ENCODE measurements around the gene UBE3D. TPM values are rescaled to one million over a fixed set of nuclear protein-coding genes. Genes with fewer than 3 reads are reported as not detected.

UBE3D gene
- total and polyA plus RNA-seq, 2 experiments from 2014 or later, result 17.5 to 31.4 TPM

- peaks cover 2% of the 10 kb centered on the region; the same call in 1 of the 3 replicates for H3K9me3 Mint-ChIP-seq
- H3K36me3 ChIP-seq (ENCODE audit: insufficient read depth), result no peaks in the 10 kb centered on the region
- no peak for ATAC-seq
- H3K27ac Mint-ChIP-seq, result no peak overlapping the region; the same call in 1 of the 2 replicates
- no peaks in the 10 kb centered on the region for H3K27me3 ChIP-seq (ENCODE audit: insufficient read depth)
- H3K27me3 Mint-ChIP-seq (ENCODE audit: insufficient read depth, low read depth, poor library complexity), result peaks cover 4% of the 10 kb centered on the region
- no peak overlapping the region for H3K4me3 Mint-ChIP-seq
- H3K27ac ChIP-seq (ENCODE audit: low read depth), result no peak overlapping the region
- no peaks in the 10 kb centered on the region for H3F3A ChIP-seq (replicated peaks; ENCODE audit: low read depth)
- DNase-seq (ENCODE audit: low spot score), result no peak
- no peak overlapping the region for H2AFZ ChIP-seq
- no peak overlapping the region for H3K4me2 ChIP-seq
- H3K4me3 ChIP-seq, result no peak overlapping the region
- peaks cover 14% of the 10 kb centered on the region for H3K4me1 ChIP-seq (ENCODE audit: insufficient read depth)
- H3K79me2 ChIP-seq (replicated peaks; ENCODE audit: insufficient read depth), result no peaks in the 10 kb centered on the region
- no peak for TF ChIP-seq JUNB (IDR thresholded peaks at IDR 0.05; ENCODE audit: unreplicated experiment)
- TF ChIP-seq POLR2AphosphoS5 (IDR thresholded peaks at IDR 0.05; ENCODE audit: low read depth), result no peak
- TF ChIP-seq ZNF462 (CRISPR knock-in tag; IDR thresholded peaks at IDR 0.05), result no peak
- no peak for TF ChIP-seq ETS1 (IDR thresholded peaks at IDR 0.05)
- TF ChIP-seq STAT1 (IDR thresholded peaks at IDR 0.05; ENCODE audit: unreplicated experiment), result no peak
- no peak for TF ChIP-seq CTCF (conservative IDR thresholded peaks at IDR 0.05; ENCODE audit: low read depth in 2 of 2)
- TF ChIP-seq EZH2phosphoT487 (IDR thresholded peaks at IDR 0.05; ENCODE audit: unreplicated experiment), result no peak
- no peak for TF ChIP-seq ZNF114 (CRISPR knock-in tag; IDR thresholded peaks at IDR 0.05)
- no peak for TF ChIP-seq CREB1 (CRISPR knock-in tag; IDR thresholded peaks at IDR 0.05; ENCODE audit: low read depth)
- TF ChIP-seq, protein P1, sequence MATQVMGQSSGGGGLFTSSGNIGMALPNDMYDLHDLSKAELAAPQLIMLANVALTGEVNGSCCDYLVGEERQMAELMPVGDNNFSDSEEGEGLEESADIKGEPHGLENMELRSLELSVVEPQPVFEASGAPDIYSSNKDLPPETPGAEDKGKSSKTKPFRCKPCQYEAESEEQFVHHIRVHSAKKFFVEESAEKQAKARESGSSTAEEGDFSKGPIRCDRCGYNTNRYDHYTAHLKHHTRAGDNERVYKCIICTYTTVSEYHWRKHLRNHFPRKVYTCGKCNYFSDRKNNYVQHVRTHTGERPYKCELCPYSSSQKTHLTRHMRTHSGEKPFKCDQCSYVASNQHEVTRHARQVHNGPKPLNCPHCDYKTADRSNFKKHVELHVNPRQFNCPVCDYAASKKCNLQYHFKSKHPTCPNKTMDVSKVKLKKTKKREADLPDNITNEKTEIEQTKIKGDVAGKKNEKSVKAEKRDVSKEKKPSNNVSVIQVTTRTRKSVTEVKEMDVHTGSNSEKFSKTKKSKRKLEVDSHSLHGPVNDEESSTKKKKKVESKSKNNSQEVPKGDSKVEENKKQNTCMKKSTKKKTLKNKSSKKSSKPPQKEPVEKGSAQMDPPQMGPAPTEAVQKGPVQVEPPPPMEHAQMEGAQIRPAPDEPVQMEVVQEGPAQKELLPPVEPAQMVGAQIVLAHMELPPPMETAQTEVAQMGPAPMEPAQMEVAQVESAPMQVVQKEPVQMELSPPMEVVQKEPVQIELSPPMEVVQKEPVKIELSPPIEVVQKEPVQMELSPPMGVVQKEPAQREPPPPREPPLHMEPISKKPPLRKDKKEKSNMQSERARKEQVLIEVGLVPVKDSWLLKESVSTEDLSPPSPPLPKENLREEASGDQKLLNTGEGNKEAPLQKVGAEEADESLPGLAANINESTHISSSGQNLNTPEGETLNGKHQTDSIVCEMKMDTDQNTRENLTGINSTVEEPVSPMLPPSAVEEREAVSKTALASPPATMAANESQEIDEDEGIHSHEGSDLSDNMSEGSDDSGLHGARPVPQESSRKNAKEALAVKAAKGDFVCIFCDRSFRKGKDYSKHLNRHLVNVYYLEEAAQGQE (IDR thresholded peaks at IDR 0.05; ENCODE audit: unreplicated experiment), result no peak
- no peak for TF ChIP-seq EZH2 (IDR thresholded peaks at IDR 0.05; ENCODE audit: low read depth, unreplicated experiment)
- H4K20me1 ChIP-seq (replicated peaks; ENCODE audit: insufficient read depth), result no peaks in the 10 kb centered on the region
- H3K4me1 Mint-ChIP-seq, result peaks cover 9% of the 10 kb centered on the region
- H3K9me2 ChIP-seq (ENCODE audit: insufficient read depth), result no peaks in the 10 kb centered on the region
- peaks cover 35% of the 10 kb centered on the region for H3K36me3 Mint-ChIP-seq (ENCODE audit: low read depth)
Observed at GRCh38 chr6:82953871-82954270, 111.8 kb downstream of the UBE3D start.
